Measurements from ENCODE around the gene RETNLB.

RETNLB gene

DNA sequence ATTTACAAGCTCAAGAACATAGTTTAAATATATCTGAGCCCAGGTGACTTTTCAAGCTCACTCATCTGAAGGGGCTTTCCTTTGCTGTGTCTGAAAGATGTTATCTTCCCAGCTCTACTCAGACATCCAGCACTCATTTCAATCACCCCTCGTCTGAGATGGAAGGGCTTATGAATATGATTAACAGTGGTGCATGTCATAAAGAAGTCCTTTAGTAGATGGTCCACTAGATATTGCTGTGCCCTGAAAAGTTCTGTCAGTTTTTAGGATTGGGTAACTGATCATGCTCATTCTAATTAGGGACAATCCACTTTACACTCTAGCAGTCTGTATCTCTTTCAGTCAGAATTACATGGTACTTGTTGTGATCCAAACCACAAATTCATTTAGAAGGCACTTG, 28.3 kb downstream of the RETNLB start:
- no peaks in the 10 kb centered on the region for H3K79me2 ChIP-seq (ENCODE audit: control insufficient read depth, low read length)
- H3K27me3 ChIP-seq (ENCODE audit: control insufficient read depth, low read length): 0 out of 2 replicates have a peak, but pooled peaks cover 3% of the 10 kb centered on the region
- no peaks in the 10 kb centered on the region for H4K20me1 ChIP-seq (ENCODE audit: control insufficient read depth, insufficient read depth, low read depth, low read length)
- no peaks in the 10 kb centered on the region for H3K9me2 ChIP-seq (replicated peaks; ENCODE audit: control insufficient read depth, low read length)
- H3K36me3 ChIP-seq (ENCODE audit: control insufficient read depth, low read length): no peaks in the 10 kb centered on the region
- no peaks in the 10 kb centered on the region for H3K9me3 ChIP-seq (ENCODE audit: control insufficient read depth, insufficient read depth, low read length)
- no peak overlapping the region for H3K4me2 ChIP-seq (ENCODE audit: low read length)
- no peak overlapping the region for H3K27ac ChIP-seq (ENCODE audit: low read depth, low read length)
- H3F3A ChIP-seq (ENCODE audit: control insufficient read depth, insufficient read depth): no peaks in the 10 kb centered on the region
- no peak overlapping the region for H3K4me3 ChIP-seq (ENCODE audit: low read length)
- H3K4me1 ChIP-seq (ENCODE audit: control insufficient read depth, low read length): no peaks in the 10 kb centered on the region
- TF ChIP-seq EZH2phosphoT487 (IDR thresholded peaks at IDR 0.05; ENCODE audit: borderline replicate concordance, low read length) (no peak), CTCF (IDR thresholded peaks at IDR 0.05; ENCODE audit: low read depth, low read length, poor library complexity, severe bottlenecking) (no peak)

- Histone ChIP-seq H3K27ac (ENCODE audit: low read depth, low read length) (no peak overlapping the region), H4K20me1 (ENCODE audit: control insufficient read depth, insufficient read depth, low read depth, low read length) (no peaks in the 10 kb centered on the region), H3K36me3 (ENCODE audit: control insufficient read depth, low read length) (no peaks in the 10 kb centered on the region), H3K9me3 (ENCODE audit: control insufficient read depth, insufficient read depth, low read length) (no peaks in the 10 kb centered on the region), H3F3A (ENCODE audit: control insufficient read depth, insufficient read depth) (no peaks in the 10 kb centered on the region), H3K27me3 (ENCODE audit: control insufficient read depth, low read length) (0 out of 2 replicates have a peak, but pooled peaks cover 3% of the 10 kb centered on the region), H3K4me1 (ENCODE audit: control insufficient read depth, low read length) (no peaks in the 10 kb centered on the region), H3K79me2 (ENCODE audit: control insufficient read depth, low read length) (no peaks in the 10 kb centered on the region), H3K9me2 (replicated peaks; ENCODE audit: control insufficient read depth, low read length) (no peaks in the 10 kb centered on the region), H3K4me2 (ENCODE audit: low read length) (no peak overlapping the region), H3K4me3 (ENCODE audit: low read length) (no peak overlapping the region)
- no peak for TF ChIP-seq EZH2phosphoT487 (IDR thresholded peaks at IDR 0.05; ENCODE audit: borderline replicate concordance, low read length)
- no peak for TF ChIP-seq CTCF (IDR thresholded peaks at IDR 0.05; ENCODE audit: low read depth, low read length, poor library complexity, severe bottlenecking)
Observed at GRCh38 chr3:108728105-108728504, 29.1 kb downstream of the RETNLB start.

DNA sequence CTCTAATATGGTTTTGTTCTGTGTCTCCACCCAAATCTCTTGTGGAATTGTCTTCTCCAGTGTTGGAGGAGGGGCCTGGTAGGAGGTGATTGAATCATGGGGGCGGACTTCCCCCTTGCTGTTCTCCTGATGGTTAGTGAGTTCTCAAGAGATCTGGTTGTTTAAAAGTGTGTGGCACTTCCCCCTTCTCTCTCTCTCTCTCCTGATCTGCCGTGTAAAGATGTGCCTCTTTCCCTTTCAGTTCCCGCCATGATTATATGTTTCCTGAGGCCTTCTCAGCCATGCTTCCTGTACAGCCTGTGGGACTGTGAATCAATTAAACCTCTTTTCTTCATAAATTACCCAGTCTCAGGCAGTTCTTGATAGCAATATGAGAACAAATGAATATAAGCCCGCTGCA, 33.1 kb downstream of the RETNLB start:
- H3K79me2 ChIP-seq (ENCODE audit: control insufficient read depth, low read length): no peaks in the 10 kb centered on the region
- no peak overlapping the region for H3K4me2 ChIP-seq (ENCODE audit: low read length)
- H3F3A ChIP-seq (ENCODE audit: control insufficient read depth, insufficient read depth): no peaks in the 10 kb centered on the region
- no peaks in the 10 kb centered on the region for H3K27me3 ChIP-seq (ENCODE audit: control insufficient read depth, low read length)
- no peaks in the 10 kb centered on the region for H3K9me3 ChIP-seq (ENCODE audit: control insufficient read depth, insufficient read depth, low read length)
- TF ChIP-seq EZH2phosphoT487 (IDR thresholded peaks at IDR 0.05; ENCODE audit: borderline replicate concordance, low read length) (no peak), CTCF (IDR thresholded peaks at IDR 0.05; ENCODE audit: low read depth, low read length, poor library complexity, severe bottlenecking) (no peak)
- no peak overlapping the region for H3K27ac ChIP-seq (ENCODE audit: low read depth, low read length)
- H3K36me3 ChIP-seq (ENCODE audit: control insufficient read depth, low read length): no peaks in the 10 kb centered on the region
- H4K20me1 ChIP-seq (ENCODE audit: control insufficient read depth, insufficient read depth, low read depth, low read length): no peaks in the 10 kb centered on the region
- no peaks in the 10 kb centered on the region for H3K9me2 ChIP-seq (replicated peaks; ENCODE audit: control insufficient read depth, low read length)
- H3K4me3 ChIP-seq (ENCODE audit: low read length): no peak overlapping the region
- no peaks in the 10 kb centered on the region for H3K4me1 ChIP-seq (ENCODE audit: control insufficient read depth, low read length)
